GM19397 (cell line): ENCODE results near the gene DNAJC28.
"Not testable (repeated sequence)": the region's sequence is repeated elsewhere in the genome, so short reads cannot be mapped to it uniquely, and the experiment has no call there.

Experiments used
- ATAC-seq: cut with Tn5 transposase; IDR thresholded peaks from one replicate; pipeline ENCODE4 v1.9.1; 2021; ENCODE audit warnings: mild to moderate bottlenecking, moderate library complexity; ENCODE audit not compliant: unreplicated experiment

DNAJC28 gene

GRCh38 chr21:33481314-33481943, 10.1 kb downstream of the DNAJC28 start:
- ATAC-seq = no peak

- no peak for ATAC-seq
These were observed 10.9 kb downstream of the DNAJC28 start for GRCh38 chr21:33480481-33481103.

GRCh38 chr21:33479679-33480480, 11.6 kb downstream of the DNAJC28 start, which contains the start of gene TMEM50B:
Gene TMEM50B (minus strand): TSS chr21:33479974. CDS start chr21:33468885, 11,089 bp downstream.
- peak; percentile 90 for ATAC-seq

GRCh38 chr21:33478935-33479678, 12.4 kb downstream of the DNAJC28 start:
- peak; percentile 24 for ATAC-seq

GRCh38 chr21:33478182-33478581, 13.3 kb downstream of the DNAJC28 start:
- ATAC-seq = no peak

GRCh38 chr21:33477066-33477465, 14.4 kb downstream of the DNAJC28 start:
- no peak for ATAC-seq

GRCh38 chr21:33473344-33473743, 18.2 kb downstream of the DNAJC28 start:
- ATAC-seq = no peak

GRCh38 chr21:33470701-33471100, 20.8 kb downstream of the DNAJC28 start:
- ATAC-seq = no peak

GRCh38 chr21:33469183-33469582, 22.3 kb downstream of the DNAJC28 start:
- not testable (repeated sequence) for ATAC-seq

- ATAC-seq = no peak
These were observed 29.8 kb downstream of the DNAJC28 start for GRCh38 chr21:33461538-33462250.

- no peak for ATAC-seq
These were observed 32.7 kb downstream of the DNAJC28 start for GRCh38 chr21:33458861-33459260.

GRCh38 chr21:33455686-33456446, 35.6 kb downstream of the DNAJC28 start:
- no peak for ATAC-seq

- ATAC-seq = no peak
These were observed 39.2 kb downstream of the DNAJC28 start for GRCh38 chr21:33452362-33452761.

GRCh38 chr21:33451634-33452071, 39.9 kb downstream of the DNAJC28 start:
- ATAC-seq = no peak

GRCh38 chr21:33449616-33450015, 41.9 kb downstream of the DNAJC28 start:
- ATAC-seq = no peak

GRCh38 chr21:33446620-33447019, 44.9 kb downstream of the DNAJC28 start:
- ATAC-seq = not testable (repeated sequence)

GRCh38 chr21:33444499-33444898, 47.0 kb downstream of the DNAJC28 start:
- ATAC-seq = no peak

- no peak for ATAC-seq
These were observed 48.3 kb downstream of the DNAJC28 start for GRCh38 chr21:33443194-33443593.
